Right ventricle myocardium superior (tissue), 1 donor: Measurements from ENCODE around the gene QSOX2. TPM values are rescaled to one million over a fixed set of nuclear protein-coding genes. Genes with fewer than 3 reads are reported as not detected.

Source experiments
- ATAC-seq: fragments of 200-7000 bp; cut with Tn5 transposase; one replicate; pipeline ENCODE4 v1.9.1; 2020; ENCODE audit warnings: mild to moderate bottlenecking; ENCODE audit not compliant: poor library complexity
- DNase-seq: peaks from one replicate; pipeline ENCODE4 v3.0.0-alpha.2; 2020
- intact Hi-C: fragments of 100-400 bp; cut with DNase I; formaldehyde crosslinking; loops from one replicate; pipeline ENCODE4 v1.11.2; 2022
- long read RNA-seq: library from polyadenylated mRNA; unstranded; transcript quantifications from one replicate; pipeline ENCODE4 v2.0.0, GENCODE V29; 2021
- total RNA-seq: library from RNA; stranded (reverse); fragmentation: NEBNext Ultra II Directional; extraction: Animal tissue kit (Norgen Biotek cat#: 25700); gene quantifications from one replicate; pipeline ENCODE4 v1.2.1, GENCODE V29; 2021
- donor health status: DM: no; HTN: yes; CAD: no; lungs with severe emphysema.

Gene QSOX2, protein sequence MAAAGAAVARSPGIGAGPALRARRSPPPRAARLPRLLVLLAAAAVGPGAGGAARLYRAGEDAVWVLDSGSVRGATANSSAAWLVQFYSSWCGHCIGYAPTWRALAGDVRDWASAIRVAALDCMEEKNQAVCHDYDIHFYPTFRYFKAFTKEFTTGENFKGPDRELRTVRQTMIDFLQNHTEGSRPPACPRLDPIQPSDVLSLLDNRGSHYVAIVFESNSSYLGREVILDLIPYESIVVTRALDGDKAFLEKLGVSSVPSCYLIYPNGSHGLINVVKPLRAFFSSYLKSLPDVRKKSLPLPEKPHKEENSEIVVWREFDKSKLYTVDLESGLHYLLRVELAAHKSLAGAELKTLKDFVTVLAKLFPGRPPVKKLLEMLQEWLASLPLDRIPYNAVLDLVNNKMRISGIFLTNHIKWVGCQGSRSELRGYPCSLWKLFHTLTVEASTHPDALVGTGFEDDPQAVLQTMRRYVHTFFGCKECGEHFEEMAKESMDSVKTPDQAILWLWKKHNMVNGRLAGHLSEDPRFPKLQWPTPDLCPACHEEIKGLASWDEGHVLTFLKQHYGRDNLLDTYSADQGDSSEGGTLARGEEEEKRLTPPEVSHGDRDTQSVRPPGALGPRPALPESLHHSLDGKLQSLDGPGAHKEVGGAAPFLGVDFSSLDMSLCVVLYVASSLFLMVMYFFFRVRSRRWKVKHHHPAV
- total RNA-seq: 7.7 TPM
- long read RNA-seq, partial matches to known transcripts: 0 of 2 reads
- long read RNA-seq, other reads (novel, unspliced or antisense): 2 of 2 reads

DNA sequence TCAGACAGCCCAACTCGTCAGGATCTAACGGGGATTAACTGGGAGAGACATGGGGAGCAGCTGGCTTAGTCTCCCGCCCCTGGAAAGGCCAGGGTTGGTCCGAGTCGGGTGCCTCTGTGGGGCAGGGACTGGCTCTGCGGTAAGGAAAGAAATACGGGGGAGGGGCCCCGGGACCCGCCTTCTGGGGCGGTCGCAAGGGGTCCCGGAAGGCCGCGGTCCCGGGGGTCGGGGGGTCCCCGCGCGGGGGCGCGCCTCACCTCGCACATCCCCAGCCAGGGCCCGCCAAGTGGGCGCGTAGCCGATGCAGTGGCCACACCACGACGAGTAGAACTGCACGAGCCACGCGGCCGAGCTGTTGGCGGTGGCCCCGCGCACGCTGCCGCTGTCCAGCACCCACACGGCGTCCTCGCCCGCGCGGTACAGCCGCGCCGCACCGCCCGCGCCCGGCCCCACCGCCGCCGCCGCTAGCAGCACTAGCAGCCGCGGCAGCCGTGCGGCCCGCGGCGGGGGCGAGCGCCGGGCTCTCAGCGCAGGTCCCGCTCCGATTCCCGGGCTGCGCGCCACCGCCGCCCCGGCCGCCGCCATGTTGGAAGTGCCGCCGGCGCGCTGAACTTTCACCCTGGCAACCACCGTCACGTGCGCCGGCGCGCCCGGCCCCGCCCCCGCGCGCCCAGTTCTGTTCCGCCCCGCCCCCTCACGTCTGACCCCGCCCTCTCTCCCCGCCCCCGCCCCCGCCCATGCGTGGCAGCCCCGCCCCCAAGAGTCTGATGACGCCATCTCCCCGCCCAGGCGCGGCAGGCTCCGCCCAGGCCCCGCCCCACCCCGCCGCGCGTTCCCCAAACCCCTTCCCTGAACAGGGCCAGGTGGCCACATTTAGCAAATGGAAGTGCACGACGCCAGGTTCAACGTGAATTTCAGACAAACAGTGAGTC lies at the start of gene QSOX2:
Gene QSOX2 (minus strand): TSS at position 594 of the 932 bp plus-strand sequence. CDS start 9 bp downstream, at position 585.
- DNase-seq: peak; percentile 90
- intact Hi-C loops: no loop called here
- peak; percentile 94 for ATAC-seq

DNA sequence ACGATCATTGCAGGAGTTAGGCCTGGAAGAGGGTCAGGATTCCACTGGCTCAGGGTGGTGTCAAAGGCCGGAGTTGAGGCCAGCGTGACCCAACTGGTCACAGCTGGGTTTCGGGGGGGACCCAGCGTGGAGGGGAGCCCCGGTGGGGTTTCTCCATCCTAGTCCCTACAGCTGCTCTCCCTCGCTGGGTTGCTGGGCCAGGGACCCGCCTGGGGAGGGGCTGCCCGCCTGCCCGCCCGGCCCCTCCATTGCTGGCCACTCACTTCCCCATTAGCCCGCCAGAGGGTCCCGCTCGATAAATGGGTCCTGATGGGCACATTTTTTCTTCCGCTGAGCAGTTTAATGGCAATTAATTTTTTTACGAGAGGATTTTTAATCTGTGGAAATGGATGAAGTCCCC lies 49.4 kb upstream of the QSOX2 start:
- intact Hi-C loops: no loop called here
- DNase-seq (no peak), ATAC-seq (no peak)

DNA sequence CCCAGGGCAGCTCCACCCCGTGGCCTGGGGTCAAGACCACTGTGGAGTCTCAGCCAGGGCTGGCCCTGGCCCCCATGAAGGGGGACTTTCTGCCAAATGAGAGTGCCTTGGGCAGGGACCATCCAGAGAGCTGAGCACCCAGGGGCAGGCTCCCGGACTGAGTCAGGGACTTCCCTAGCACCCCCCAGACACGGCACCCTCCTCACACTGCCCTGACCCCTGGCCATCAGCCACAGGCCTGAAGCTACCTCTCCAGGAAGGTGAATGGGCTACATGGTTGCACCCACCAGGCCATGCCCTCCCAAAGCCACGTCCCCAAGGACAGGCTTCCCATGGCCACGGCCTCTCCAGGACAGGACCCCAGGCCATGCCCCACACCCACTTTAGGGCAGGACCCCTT lies 48.8 kb upstream of the QSOX2 start:
- intact Hi-C loops: no loop called here
- no peak for ATAC-seq
- DNase-seq: no peak

DNA sequence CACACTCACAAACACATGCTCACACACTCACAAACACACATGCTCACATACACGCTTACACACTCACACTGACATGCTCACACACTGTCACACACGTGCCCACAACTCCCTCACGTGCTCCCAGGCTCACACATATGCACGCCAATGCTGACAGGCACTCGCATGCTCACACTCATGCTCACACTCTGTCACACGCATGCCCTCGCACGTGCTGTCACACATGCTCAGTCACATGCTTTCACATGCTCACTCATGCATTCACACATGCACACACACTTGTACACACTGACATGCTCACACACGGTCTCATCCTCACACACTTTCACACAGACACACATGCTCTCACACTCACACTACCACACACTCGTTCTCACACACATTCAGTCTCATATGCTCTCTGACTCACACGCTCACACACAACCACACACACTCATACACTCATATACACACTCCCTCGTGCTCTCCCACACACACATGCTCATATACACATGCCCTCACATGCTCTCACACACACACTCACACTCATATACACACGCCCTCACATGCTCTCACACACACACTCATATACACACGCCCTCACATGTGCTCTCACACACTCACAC lies 48.0 kb upstream of the QSOX2 start:
- DNase-seq (no peak), ATAC-seq (no peak)
- intact Hi-C loops: no loop called here

DNA sequence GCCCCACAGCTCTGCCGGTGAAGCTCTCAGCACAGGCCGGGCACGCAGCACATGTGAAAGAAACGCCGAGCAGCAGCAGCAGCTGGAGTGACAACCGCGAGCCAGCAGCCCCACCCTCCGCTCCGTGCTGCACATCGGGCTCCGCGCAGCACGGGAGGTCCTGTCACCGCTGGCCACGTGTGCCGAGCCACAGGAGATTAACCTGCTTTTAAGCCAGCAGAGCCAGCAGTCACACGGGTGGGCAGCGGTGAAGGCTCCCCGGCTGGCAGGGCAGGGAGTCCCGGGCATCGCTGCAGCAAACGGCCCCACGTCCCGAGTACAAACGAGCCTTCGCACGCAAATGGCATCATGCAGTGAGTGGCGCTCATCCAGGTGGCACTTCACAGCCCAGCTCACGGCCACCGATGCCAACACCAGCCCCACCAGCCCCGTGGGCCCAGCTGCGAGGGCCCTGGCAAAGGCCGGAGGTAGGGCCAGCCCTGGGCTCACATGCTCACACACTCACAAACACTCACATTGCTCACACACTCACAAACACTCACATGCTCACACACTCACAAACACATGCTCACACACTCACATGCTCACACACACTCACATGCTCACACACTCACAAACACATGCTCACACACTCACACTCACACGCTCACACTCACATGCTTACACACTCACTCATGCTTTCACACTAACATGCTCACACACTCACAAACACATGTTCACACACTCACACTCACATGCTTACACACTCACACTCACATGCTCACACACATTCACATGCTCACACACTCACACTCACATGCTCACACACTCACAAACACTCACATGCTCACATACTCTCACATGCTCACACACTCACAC lies 47.2 kb upstream of the QSOX2 start:
- DNase-seq (no peak), ATAC-seq (peak; percentile 38)
- intact Hi-C loops: no loop called here

DNA sequence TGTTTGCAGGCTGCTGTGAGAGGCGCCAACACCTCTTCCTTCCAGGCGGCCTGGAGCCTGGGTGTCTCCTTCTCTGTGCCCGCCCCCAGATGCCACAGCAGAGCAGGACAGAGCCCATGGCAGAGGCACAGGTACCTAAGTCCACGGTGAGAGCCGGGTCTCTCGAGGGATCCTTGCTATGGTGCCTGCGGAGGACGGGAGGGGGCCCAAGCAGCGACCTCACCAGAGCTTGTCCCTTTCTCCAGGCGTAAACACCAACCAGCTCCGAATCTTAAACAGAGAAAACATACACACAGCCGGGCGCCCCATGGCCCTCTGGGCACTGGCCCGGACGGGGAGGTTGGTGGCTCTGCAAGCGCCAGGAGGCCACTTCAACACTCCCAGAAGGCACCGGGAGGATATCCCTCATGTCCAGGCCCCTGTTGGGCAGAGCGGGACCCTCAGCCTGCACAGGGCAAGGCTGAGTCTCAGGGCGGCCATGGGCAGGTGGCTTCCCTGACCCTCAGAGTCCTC lies 46.5 kb upstream of the QSOX2 start:
- ATAC-seq (no peak), DNase-seq (no peak)
- intact Hi-C loops: no loop called here

DNA sequence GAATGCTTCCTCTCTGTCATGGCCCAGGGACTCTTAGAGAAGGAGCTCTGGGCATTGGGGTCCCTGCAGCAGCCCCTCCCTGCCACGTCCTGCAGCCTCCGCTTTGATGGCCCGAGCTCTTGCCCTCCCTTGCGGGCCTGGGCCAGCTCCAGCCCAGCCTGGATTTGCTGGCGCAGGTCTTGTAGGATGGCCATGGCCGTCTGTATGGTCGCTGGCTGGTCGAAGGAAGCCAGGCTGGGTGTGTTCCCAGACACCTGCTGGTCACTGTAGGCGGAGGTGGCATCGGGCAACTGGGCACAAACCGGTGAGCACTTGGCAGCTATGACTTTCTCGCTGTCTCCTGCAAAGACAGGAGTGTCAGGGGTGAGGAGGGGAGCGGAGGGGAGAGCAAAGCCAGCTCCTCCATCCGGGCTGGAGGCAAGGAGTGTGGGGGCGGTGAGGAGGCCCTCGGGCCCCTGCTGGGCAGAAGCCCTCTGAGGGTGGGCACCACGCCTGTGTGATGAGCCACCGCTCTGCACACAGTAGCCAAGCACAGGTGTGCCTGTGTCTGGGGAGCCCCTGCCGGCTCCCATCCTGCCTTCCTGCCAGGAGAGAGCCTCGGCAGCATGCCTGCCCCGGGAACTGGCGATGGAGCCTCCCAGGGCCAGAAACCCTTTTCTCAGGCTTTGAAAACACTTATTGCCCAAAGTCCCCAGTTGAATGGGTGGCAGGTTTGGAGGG lies 45.9 kb upstream of the QSOX2 start:
- DNase-seq (no peak), ATAC-seq (no peak)
- intact Hi-C loops: no loop called here

DNA sequence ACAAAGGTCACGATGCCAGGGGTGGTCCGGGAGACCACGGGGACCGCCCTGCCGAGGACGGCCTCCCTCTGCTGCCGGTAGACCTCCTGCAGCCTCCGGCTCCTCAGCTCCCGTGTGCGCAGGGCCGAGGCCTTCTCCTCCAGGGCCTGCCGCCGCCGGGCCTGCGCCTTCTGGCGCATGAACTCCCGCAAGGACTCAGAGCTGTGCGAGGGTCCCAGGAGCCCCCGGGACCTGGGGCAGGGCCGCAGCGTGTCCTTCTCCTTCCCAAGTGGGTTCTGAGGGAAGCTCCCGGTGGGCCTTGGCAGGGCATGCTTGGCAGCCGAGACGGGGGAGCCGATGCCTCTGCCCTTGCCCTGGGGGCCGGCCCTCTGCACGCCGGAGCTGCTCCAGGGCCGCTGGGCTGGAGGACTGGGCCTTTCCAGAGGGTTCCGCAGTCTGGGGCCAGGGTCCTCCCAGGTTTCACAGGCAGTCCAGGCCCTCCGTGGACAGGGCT lies 44.9 kb upstream of the QSOX2 start:
- intact Hi-C loops: no loop called here
- DNase-seq: no peak
- ATAC-seq: no peak

DNA sequence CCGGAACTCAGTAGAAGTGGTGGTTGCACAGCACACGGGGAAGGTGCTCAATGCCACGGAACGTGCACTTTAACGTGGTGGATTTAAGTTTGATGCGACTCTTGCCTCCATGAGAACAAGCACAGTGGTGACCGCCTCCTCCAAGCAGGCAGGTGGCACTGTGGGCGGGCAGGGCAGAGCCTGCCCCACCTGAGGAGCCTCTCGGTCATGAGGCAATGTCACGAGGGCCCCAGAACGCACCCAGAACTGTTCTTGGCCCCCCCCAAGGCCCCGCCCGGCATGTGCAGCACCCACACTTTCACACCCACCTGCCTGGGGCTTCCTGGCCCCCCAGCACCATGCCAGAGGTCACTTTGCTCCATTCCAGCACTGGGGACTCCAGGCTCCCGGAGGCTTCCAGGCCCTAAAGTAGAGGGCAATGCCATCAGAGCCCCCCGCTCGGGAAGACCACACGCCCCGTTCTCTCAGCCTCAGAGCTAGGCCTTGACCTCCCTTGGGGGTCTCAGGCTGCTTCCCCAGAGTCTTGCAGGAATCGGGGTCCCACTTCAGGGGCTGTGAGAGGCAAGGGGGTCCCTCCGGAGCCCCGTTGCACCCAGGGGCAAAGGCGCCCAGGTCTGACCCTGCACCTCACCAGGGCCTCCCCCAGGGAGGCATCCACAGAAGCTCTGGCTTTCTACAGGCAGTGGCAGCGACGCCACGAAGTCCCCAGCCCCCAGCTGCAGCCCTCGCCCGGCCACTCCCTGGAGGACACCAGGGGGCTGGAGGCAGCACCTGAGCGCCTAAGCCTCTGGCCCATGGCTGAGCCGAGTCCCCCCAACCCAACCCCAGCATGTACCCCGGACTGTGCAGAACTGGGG lies 44.3 kb upstream of the QSOX2 start:
- DNase-seq (no peak), ATAC-seq (no peak)
- intact Hi-C loops: loop anchor here (10.0 kb wide), 1 partner anchor 325 kb away; the partner anchor contains the start of gene UBAC1

DNA sequence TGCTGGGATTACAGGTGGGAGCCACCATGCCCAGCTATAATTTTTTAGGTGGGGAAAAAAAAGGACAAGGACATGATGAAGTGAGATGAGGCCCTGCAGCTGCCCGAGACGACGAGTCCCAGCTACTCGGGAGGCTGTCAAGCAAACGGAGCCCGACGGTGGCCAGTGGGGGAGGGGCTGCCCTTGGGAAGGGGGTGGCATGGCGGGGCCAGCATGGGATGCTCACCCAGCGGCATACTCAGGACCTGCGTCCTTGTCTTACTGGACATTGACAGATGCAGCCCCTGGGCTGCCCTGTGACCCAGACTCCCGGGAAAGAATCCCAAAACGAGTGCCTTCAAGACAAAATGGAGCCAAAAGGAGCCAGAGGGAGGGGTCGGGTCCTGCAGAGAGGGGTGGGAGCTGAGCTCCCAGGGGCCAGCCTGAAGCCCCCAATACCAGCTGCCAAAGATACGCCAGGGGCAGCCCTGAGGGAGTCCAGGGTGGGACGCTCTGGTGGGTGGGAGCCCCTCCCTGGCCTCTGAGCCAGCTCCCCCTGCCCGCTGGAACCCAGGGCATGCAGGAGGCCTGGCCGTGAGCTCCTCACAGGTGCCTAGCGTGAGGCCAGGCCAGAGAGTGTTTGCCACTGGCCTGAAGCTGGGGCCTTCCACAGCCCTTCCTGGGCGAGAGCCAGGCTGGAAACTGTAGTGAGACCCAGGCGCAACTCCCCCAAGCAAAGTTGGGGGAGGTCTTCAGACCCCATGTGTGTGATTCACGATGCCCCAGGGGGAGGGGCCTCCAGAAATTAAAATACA lies 42.5 kb upstream of the QSOX2 start:
- DNase-seq: no peak
- intact Hi-C loops: loop anchor here (10.0 kb wide), 1 partner anchor 323 kb away; the partner anchor contains the start of gene UBAC1
- ATAC-seq: no peak

DNA sequence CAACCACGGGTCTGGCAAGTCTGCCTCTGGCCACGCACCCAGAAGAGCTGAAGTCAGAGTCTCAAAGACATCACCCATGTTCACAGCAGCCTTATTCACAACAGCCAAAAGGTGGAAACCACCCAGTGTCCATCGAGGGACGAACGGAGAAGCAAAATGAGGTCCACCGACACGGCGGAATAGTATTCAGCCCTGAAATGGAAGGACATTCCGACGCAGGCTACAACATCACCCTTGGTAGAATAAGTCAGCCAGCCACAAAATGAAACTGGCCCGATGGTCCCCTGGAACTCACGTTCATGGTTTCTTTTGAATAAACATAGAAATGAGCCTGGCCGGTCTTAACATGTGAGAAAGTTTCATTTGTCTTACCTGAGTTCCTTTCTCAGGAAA lies 41.4 kb upstream of the QSOX2 start:
- ATAC-seq (no peak), DNase-seq (no peak)
- intact Hi-C loops: loop anchor here (10.0 kb wide), 1 partner anchor 322 kb away; the partner anchor contains the start of gene UBAC1

DNA sequence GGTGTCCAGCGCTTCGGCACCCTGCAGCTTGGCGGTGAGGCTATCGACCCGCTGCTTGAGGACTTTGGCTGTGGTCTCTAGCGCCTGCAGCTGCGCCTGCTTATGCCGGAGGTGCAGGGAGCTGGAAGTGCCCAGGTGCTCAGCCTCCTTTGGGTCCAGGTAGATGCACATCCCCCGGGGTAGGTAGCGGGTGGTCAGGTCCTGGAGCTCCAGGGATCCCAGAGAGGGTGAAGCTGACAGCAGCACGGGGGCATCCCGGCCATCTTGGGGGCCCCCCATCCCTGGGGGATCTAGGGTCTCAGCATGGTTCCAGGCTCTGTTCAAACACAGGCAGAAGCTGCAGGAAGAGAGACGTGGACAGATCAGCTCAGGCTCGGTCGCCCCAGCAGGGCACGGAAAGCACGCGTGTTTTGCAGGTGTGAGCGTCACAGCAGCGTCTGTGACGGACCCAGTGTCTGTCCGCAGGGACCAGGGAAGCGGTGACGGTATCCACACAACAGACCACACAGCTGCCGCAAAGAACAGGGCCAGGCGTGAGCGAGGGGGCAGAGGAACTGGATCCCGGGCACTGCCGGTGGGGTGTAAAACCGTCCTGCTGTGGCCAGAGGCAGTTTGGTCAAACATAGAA lies 40.9 kb upstream of the QSOX2 start:
- ATAC-seq (no peak), DNase-seq (no peak)
- intact Hi-C loops: loop anchor here (10.0 kb wide), 1 partner anchor 322 kb away; the partner anchor contains the start of gene UBAC1

DNA sequence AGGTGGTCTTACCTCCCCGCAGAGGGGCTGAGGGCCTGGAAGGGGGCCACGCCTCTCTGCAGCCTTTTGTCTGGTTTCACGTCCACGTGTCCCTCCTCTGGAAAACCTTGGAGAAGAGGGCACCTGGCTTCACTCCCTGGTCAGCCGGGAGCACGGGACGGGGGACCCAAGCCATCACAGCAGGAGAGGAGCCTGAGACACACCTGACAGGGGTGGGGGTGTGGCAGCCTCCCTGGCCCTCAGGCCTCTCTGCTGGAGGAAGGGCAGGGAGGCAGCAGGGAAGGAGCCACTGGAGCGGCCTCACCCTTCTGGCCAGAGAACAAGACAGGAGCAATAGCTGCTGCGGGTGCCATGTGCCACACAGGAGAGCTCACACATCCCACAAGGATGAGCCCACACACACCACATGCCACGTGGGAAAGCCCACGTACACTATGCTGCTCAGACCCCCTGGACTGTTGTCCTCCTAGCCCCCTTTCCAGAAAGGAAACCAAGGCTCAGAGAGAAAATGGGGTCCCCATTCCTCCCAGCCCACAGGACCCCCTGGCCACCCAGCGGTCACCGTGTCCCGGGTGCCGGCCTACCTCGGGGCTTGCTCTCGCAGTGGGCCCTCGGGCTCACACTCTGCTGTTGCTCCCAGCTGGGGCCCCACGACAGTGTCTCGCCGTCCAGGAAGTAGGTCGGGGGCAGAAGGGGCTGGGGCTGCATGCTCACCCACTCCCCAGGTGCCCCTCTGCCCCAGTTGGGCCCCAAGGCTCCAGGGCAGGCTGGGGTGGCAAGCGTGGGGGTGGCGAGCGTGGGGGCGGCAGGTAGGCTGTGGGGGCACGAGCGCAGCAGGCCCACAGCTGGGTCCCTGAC lies 40.1 kb upstream of the QSOX2 start:
- no peak for DNase-seq
- ATAC-seq: no peak
- intact Hi-C loops: loop anchor here (2.0 to 10.0 kb wide), 2 partner anchors 117 to 321 kb away; partner anchors contain the start of gene UBAC1
